ENCODE data around the gene ATP6V0B. TPM values are rescaled to one million over a fixed set of nuclear protein-coding genes. Genes with fewer than 3 reads are reported as not detected.

The ATP6V0B gene
- total and polyA plus RNA-seq, 2 of the 8 experiments (the other 6 are each of a cell fraction or from before 2014, with no cell fraction given): 105 to 308 TPM

- H2BK120ac ChIP-seq (replicated peaks; ENCODE audit: low read depth, low read length): no peak overlapping the region
- no peaks in the 10 kb centered on the region for H3K79me2 ChIP-seq (ENCODE audit: control insufficient read depth in 1 of 2, insufficient read depth in 2 of 2, low read length in 2 of 2)
- ChIA-PET POLR2A (ENCODE audit: partially characterized antibody) (interaction anchor here (1.2 to 13.6 kb wide), 3 partner anchors 10 to 45 kb away, joined by 5 to 189 read pairs (median 47); partner anchors contain the start of genes ATP6V0B, B4GALT2, DPH2 and SLC6A9), CTCF (ENCODE audit: partially characterized antibody) (interaction anchor here (1.0 to 21.8 kb wide), 8 partner anchors 10 to 273 kb away, joined by 3 to 478 read pairs (median 17); partner anchors contain the start of gene ATP6V0B)
- no peak overlapping the region for H3K23ac ChIP-seq (ENCODE audit: insufficient read length)
- peaks cover 0 to 5% (median 2%) of the 10 kb centered on the region in 4 experiments; a peak in 3 of 7 replicates for H3K4me1 ChIP-seq (replicated peaks in 1 of 4; ENCODE audit: control insufficient read depth in 3 of 4, insufficient read depth in 4 of 4, low read length in 3 of 4)
- no peak overlapping the region for H4K8ac ChIP-seq (ENCODE audit: extremely low read depth, insufficient read depth, low read length)
- H2BK5ac ChIP-seq (ENCODE audit: low read depth, low read length): no peak overlapping the region
- H3K14ac ChIP-seq (ENCODE audit: insufficient read length): no peak overlapping the region
- no peaks in the 10 kb centered on the region for H3K9me3 ChIP-seq (ENCODE audit: insufficient read depth in 2 of 2, low read depth in 1 of 2, low read length in 1 of 2)
- no peak overlapping the region for H4K5ac ChIP-seq (ENCODE audit: insufficient read length, low read depth, low read length)
- H3K18ac ChIP-seq (ENCODE audit: extremely low read depth, low read length): no peak overlapping the region
- H3K4me3 ChIP-seq (ENCODE audit: extremely low read depth in 1 of 4, insufficient read depth in 2 of 4, low read depth in 3 of 4, low read length in 4 of 4): no peak overlapping the region
- H3K79me1 ChIP-seq (ENCODE audit: low read depth, low read length): peaks cover 9% of the 10 kb centered on the region
- peaks cover 0 to 19% (median 9%) of the 10 kb centered on the region in 4 experiments; a peak in 4 of 8 replicates for H3K36me3 ChIP-seq (ENCODE audit: control insufficient read depth in 2 of 4, insufficient read depth in 4 of 4, low read length in 3 of 4)
- H4K20me1 ChIP-seq (replicated peaks in 1 of 2; ENCODE audit: control insufficient read depth in 1 of 2, insufficient read depth in 2 of 2, low read length in 2 of 2): peaks cover 0 to 18% of the 10 kb centered on the region in 2 experiments
- no peak for DNase-seq (ENCODE audit: low read depth in 1 of 2, low spot score in 2 of 2)
- no peak overlapping the region for H2AK5ac ChIP-seq (ENCODE audit: low read depth, low read length)
- no peak overlapping the region for H3K4ac ChIP-seq (replicated peaks; ENCODE audit: insufficient read length, low read depth, low read length)
- H3K9ac ChIP-seq (replicated peaks in 1 of 4; ENCODE audit: extremely low read depth in 1 of 4, low read depth in 3 of 4, low read length in 3 of 4): no peak overlapping the region
- no peak overlapping the region for H2AFZ ChIP-seq (ENCODE audit: low read length)
- no peak overlapping the region for H4K91ac ChIP-seq (replicated peaks; ENCODE audit: insufficient read length, low read length)
- H3K27me3 ChIP-seq (replicated peaks in 1 of 4; ENCODE audit: control insufficient read depth in 3 of 4, extremely low read depth in 1 of 4, insufficient read depth in 3 of 4, low read length in 3 of 4): no peaks in the 10 kb centered on the region
- no peak overlapping the region for H3K4me2 ChIP-seq (ENCODE audit: insufficient read depth in 1 of 2, low read depth in 2 of 2, low read length in 2 of 2)
- 91% methylated on average over 4 of the region's 4 CpGs; no CpG with 5 or more reads in 1 of the 2 experiments for WGBS, 2 experiments (ENCODE audit: extremely low coverage in 1 of 2, insufficient coverage in 1 of 2, insufficient read length in 1 of 2, insufficient replicate concordance in 2 of 2, low coverage in 1 of 2, low lambda C conversion rate in 2 of 2, missing lambda C conversion rate in 1 of 2)
- H3K23me2 ChIP-seq (ENCODE audit: low read depth, low read length): peaks cover 3% of the 10 kb centered on the region; the same call in 1 of the 2 replicates
- FAIRE-seq: no peak
- H2BK12ac ChIP-seq (ENCODE audit: low read depth, low read length): no peak overlapping the region
- H3K27ac ChIP-seq (ENCODE audit: low read depth, low read length): no peak overlapping the region
- no peak overlapping the region for H3K56ac ChIP-seq (replicated peaks; ENCODE audit: insufficient read length, low read depth, low read length)
- no peak overlapping the region for H2BK20ac ChIP-seq (ENCODE audit: low read length)
- H2BK15ac ChIP-seq (ENCODE audit: low read length): no peak overlapping the region
- TF ChIP-seq, protein P1, sequence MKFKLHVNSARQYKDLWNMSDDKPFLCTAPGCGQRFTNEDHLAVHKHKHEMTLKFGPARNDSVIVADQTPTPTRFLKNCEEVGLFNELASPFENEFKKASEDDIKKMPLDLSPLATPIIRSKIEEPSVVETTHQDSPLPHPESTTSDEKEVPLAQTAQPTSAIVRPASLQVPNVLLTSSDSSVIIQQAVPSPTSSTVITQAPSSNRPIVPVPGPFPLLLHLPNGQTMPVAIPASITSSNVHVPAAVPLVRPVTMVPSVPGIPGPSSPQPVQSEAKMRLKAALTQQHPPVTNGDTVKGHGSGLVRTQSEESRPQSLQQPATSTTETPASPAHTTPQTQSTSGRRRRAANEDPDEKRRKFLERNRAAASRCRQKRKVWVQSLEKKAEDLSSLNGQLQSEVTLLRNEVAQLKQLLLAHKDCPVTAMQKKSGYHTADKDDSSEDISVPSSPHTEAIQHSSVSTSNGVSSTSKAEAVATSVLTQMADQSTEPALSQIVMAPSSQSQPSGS (IDR thresholded peaks at IDR 0.05; ENCODE audit: low read length): no peak
- no peak for TF ChIP-seq USF2 (IDR thresholded peaks at IDR 0.05; ENCODE audit: low read length)
- TF ChIP-seq RXRA (IDR thresholded peaks at IDR 0.05; ENCODE audit: insufficient read depth, low read depth, low read length): no peak
- TF ChIP-seq MAFK (IDR thresholded peaks at IDR 0.05; ENCODE audit: low read depth, low read length): no peak
- no peak for TF ChIP-seq RAD21 (IDR thresholded peaks at IDR 0.05 in 1 of 2, conservative IDR thresholded peaks at IDR 0.05 in 1 of 2; ENCODE audit: low read depth in 2 of 2, low read length in 2 of 2)
- TF ChIP-seq TCF12 (IDR thresholded peaks at IDR 0.05; ENCODE audit: low read depth, low read length): no peak
- no peak for TF ChIP-seq RFX5 (IDR thresholded peaks at IDR 0.05; ENCODE audit: borderline replicate concordance, low read depth, low read length)
- TF ChIP-seq PHF8 (conservative IDR thresholded peaks at IDR 0.05; ENCODE audit: low read depth, low read length): no peak
These were observed 11.3 kb downstream of the ATP6V0B start for GRCh38 chr1:43985984-43986595.
